ENCODE results near the gene RASAL2. TPM values are rescaled to one million over a fixed set of nuclear protein-coding genes. Genes with fewer than 3 reads are reported as not detected.

Gene RASAL2
- total RNA-seq, 1 donor from 2014 or later = 7.7 TPM

DNA sequence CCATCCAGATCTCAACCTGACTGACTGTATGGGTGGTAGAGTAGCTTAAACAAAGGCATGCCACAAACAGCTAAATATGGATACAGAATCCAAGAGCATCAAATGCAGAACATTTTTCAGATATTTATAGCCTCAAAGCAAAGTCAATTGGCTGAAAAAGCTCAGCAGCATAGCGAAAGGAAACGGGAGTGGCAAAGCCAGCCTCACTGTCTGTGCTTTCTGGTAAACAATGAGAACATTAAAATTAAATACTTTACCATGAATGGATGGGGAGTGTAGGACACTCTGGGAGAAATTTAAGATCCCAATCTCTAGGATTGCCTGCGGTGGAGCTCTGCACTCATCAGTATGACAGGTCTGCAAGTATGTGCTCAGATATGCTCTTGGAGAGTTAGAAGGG lies 4.4 kb downstream of the RASAL2 start:
- TF ChIP-seq, protein P1, sequence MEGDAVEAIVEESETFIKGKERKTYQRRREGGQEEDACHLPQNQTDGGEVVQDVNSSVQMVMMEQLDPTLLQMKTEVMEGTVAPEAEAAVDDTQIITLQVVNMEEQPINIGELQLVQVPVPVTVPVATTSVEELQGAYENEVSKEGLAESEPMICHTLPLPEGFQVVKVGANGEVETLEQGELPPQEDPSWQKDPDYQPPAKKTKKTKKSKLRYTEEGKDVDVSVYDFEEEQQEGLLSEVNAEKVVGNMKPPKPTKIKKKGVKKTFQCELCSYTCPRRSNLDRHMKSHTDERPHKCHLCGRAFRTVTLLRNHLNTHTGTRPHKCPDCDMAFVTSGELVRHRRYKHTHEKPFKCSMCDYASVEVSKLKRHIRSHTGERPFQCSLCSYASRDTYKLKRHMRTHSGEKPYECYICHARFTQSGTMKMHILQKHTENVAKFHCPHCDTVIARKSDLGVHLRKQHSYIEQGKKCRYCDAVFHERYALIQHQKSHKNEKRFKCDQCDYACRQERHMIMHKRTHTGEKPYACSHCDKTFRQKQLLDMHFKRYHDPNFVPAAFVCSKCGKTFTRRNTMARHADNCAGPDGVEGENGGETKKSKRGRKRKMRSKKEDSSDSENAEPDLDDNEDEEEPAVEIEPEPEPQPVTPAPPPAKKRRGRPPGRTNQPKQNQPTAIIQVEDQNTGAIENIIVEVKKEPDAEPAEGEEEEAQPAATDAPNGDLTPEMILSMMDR (conservative IDR thresholded peaks at IDR 0.05; ENCODE audit: low read depth, low read length) = no peak
- DNase-seq (ENCODE audit: low read depth) = no peak
- no peak overlapping the region for H3K4me3 ChIP-seq (ENCODE audit: low read depth, low read length)

DNA sequence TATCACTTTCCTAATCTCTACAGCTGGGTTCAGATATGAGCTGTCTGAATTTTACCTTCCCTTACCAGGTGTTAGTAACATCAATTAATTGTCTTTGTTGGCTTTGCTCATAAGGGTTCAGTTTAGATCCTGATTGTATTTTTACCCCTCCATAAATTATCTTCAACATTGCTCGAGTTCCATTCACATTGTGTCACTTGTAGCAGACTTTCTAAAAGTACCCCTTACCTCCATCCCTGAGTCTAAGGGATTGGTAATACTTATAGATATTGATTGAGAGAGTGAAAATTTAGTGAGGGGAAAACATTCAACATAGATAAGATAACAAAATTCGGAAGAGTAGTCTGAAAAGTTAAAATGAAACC lies 7.3 kb downstream of the RASAL2 start:
- TF ChIP-seq, protein P1 (conservative IDR thresholded peaks at IDR 0.05; ENCODE audit: low read depth, low read length) = no peak
- no peak overlapping the region for H3K4me3 ChIP-seq (ENCODE audit: low read depth, low read length)
- DNase-seq (ENCODE audit: low read depth) = no peak

DNA sequence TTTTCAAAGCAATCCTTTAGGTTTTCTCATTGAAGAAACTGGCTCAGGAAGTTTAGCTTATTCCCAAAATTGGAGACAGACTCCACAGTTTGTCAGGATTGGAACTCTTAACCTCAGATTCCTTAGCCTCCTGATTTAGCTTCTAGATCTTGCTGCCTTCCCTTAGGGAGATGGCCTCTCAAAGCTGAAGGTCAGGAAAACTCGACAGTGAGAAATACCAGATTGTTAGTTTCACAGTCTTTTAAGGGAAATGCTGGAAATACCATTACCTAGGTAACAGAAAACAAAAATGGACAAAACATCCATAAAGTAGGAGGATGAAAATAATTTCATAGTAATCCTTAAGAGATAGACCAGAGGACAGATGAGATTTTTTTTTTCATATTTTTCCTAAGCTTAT lies 7.8 kb downstream of the RASAL2 start:
- no peak overlapping the region for H3K4me3 ChIP-seq (ENCODE audit: low read depth, low read length)
- DNase-seq (ENCODE audit: low read depth) = no peak
- TF ChIP-seq, protein P1 (conservative IDR thresholded peaks at IDR 0.05; ENCODE audit: low read depth, low read length) = no peak

DNA sequence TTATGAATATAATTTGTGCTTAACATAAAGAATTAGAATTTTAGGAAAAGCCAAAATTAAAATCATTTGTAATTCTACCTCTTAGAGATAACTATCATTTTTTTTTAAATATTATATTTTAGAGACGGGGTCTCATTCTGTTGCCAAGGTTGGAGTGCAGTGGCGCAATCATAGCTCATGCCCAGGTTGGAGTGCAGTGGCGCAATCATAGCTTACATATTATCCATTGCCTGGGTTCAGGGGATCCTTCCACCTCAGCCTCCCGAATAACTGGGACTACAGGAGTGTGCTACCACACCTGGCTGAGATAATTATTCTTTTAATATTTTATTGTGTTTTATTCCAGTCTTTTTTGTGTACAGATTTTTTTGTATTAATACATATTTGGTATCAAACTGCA lies 8.3 kb downstream of the RASAL2 start:
- no peak overlapping the region for H3K4me3 ChIP-seq (ENCODE audit: low read depth, low read length)
- no peak for DNase-seq (ENCODE audit: low read depth)
- TF ChIP-seq, protein P1 (conservative IDR thresholded peaks at IDR 0.05; ENCODE audit: low read depth, low read length) = no peak

DNA sequence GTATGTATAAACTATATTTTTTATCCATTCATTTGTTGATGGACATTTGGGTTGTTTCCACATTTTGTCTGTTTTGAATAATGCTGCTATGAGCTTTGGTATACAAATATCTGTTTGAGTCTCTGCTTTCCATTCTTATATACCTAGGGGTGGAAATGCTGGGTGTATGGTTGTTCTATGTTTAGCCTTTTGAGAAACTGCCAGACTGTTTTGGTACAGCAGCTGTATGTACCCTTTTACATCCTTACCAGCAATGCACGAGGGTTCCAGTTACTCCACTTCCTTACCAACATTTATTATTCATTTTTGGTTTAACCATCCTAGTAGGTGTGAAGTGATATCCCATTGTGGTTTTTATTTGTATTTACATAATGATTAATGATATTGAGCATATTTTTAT lies 13.9 kb downstream of the RASAL2 start:
- TF ChIP-seq, protein P1 (conservative IDR thresholded peaks at IDR 0.05; ENCODE audit: low read depth, low read length) = no peak
- DNase-seq (ENCODE audit: low read depth) = no peak
- no peak overlapping the region for H3K4me3 ChIP-seq (ENCODE audit: low read depth, low read length)

DNA sequence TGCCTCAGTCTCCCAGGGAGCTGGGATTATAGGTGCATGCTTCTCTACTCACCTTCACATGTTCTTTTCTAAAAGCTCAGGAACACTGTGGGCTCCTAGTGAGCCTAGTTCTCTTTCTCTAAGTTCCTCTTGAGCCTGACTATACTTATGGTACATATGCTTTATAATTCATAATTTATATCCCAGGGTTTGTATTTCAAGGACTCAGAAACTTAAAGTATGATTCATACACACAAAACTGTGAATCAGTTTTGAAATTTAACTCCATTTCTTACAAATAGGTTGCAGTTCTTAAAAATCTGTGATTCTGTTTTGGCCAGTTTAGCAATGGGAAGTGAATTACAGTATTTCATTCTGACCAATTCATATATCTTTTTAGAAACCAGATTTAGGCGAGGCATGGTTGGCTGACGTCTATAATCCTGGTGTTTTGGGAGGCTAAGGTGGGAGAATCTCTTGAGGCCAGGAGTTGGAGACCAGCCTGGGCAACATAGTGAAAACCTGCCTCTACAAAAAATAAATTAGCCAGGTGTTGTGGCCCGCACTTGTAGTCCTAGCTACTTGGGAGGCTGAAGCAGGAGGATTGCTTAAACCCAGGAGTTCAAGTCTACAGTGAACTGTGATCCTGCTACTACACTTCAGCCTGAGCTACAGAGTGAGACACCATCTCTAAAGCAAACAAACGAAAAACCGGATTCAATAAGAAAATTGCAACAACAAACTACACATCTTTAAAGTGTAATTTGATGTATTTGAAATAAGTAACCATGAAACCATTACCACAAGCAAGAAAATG lies 15.6 kb downstream of the RASAL2 start:
- no peak overlapping the region for H3K4me3 ChIP-seq (ENCODE audit: low read depth, low read length)
- no peak for DNase-seq (ENCODE audit: low read depth)
- TF ChIP-seq, protein P1 (conservative IDR thresholded peaks at IDR 0.05; ENCODE audit: low read depth, low read length) = no peak

DNA sequence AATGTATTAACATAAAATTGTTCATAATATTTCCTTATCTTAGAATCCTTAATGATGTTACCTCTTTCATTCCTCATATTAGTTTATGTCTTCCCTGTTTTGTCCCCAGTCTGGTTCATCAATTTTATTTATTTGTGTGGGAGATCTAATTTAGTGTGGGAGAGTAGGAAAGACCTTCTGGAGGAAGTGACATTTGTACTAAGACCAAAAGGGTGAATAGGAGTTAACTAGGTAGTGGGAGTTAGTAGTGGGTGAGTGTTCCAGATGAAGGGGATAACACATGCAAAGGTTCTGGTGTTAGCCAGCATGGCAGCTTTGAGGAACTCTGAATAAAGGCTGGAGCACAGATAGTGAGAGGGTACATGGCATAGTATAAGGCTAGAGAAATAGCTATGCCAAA lies 21.4 kb downstream of the RASAL2 start:
- no peak overlapping the region for H3K4me3 ChIP-seq (ENCODE audit: low read depth, low read length)
- DNase-seq (ENCODE audit: low read depth) = no peak
- TF ChIP-seq, protein P1 (conservative IDR thresholded peaks at IDR 0.05; ENCODE audit: low read depth, low read length) = no peak

Data from epithelial cell of proximal tubule (primary cell).